Measurements from ENCODE around the gene DEXI. TPM values are rescaled to one million over a fixed set of nuclear protein-coding genes. Genes with fewer than 3 reads are reported as not detected.

The DEXI gene
- total and polyA plus RNA-seq, 2 of the 13 experiments (the other 11 are each of a cell fraction or from before 2014, with no cell fraction given), result 51.5 to 70.4 TPM

GRCh38 chr16:10918294-10919002, 23.8 kb downstream of the DEXI start (continued):
- no peak for TF ChIP-seq PCBP2 (optimal IDR thresholded peaks at IDR 0.05; ENCODE audit: low read depth, low read length, poor library complexity, severe bottlenecking)
- no peak for TF ChIP-seq SATB2 (CRISPR knock-in tag; IDR thresholded peaks at IDR 0.05)
- no peak for TF ChIP-seq ZNF75D (CRISPR knock-in tag; IDR thresholded peaks at IDR 0.05; ENCODE audit: borderline replicate concordance)
- TF ChIP-seq NFKB2 (CRISPR knock-in tag; IDR thresholded peaks at IDR 0.05; ENCODE audit: borderline replicate concordance), result no peak; the same call in 1 of the 2 replicates
- no peak for TF ChIP-seq SRF (IDR thresholded peaks at IDR 0.05; ENCODE audit: low read depth, low read length)
- peak; percentile 39; the same call in 1 of the 2 replicates for TF ChIP-seq FOXO1 (CRISPR knock-in tag; IDR thresholded peaks at IDR 0.05)
- 0 out of 2 replicates have a peak, but pooled peaks have one; percentile 34 for TF ChIP-seq ZNF839 (CRISPR knock-in tag; IDR thresholded peaks at IDR 0.05; ENCODE audit: borderline replicate concordance)
- TF ChIP-seq PHF20 (CRISPR knock-in tag; IDR thresholded peaks at IDR 0.05), result no peak
- TF ChIP-seq TRIM24 (CRISPR knock-in tag; IDR thresholded peaks at IDR 0.05), result no peak
- no peak for TF ChIP-seq ZNF724P (CRISPR knock-in tag; IDR thresholded peaks at IDR 0.05; ENCODE audit: borderline replicate concordance)
- peak; percentile 69 for TF ChIP-seq HOXA3 (CRISPR knock-in tag; IDR thresholded peaks at IDR 0.05)
- TF ChIP-seq, protein P1, sequence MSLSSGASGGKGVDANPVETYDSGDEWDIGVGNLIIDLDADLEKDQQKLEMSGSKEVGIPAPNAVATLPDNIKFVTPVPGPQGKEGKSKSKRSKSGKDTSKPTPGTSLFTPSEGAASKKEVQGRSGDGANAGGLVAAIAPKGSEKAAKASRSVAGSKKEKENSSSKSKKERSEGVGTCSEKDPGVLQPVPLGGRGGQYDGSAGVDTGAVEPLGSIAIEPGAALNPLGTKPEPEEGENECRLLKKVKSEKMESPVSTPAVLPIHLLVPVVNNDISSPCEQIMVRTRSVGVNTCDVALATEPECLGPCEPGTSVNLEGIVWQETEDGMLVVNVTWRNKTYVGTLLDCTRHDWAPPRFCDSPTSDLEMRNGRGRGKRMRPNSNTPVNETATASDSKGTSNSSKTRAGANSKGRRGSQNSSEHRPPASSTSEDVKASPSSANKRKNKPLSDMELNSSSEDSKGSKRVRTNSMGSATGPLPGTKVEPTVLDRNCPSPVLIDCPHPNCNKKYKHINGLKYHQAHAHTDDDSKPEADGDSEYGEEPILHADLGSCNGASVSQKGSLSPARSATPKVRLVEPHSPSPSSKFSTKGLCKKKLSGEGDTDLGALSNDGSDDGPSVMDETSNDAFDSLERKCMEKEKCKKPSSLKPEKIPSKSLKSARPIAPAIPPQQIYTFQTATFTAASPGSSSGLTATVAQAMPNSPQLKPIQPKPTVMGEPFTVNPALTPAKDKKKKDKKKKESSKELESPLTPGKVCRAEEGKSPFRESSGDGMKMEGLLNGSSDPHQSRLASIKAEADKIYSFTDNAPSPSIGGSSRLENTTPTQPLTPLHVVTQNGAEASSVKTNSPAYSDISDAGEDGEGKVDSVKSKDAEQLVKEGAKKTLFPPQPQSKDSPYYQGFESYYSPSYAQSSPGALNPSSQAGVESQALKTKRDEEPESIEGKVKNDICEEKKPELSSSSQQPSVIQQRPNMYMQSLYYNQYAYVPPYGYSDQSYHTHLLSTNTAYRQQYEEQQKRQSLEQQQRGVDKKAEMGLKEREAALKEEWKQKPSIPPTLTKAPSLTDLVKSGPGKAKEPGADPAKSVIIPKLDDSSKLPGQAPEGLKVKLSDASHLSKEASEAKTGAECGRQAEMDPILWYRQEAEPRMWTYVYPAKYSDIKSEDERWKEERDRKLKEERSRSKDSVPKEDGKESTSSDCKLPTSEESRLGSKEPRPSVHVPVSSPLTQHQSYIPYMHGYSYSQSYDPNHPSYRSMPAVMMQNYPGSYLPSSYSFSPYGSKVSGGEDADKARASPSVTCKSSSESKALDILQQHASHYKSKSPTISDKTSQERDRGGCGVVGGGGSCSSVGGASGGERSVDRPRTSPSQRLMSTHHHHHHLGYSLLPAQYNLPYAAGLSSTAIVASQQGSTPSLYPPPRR (CRISPR knock-in tag; IDR thresholded peaks at IDR 0.05; ENCODE audit: borderline replicate concordance), result 0 out of 2 replicates have a peak, but pooled peaks have one; percentile 32
- TF ChIP-seq ZNF317 (CRISPR knock-in tag; IDR thresholded peaks at IDR 0.05), result no peak
- TF ChIP-seq, protein P2, sequence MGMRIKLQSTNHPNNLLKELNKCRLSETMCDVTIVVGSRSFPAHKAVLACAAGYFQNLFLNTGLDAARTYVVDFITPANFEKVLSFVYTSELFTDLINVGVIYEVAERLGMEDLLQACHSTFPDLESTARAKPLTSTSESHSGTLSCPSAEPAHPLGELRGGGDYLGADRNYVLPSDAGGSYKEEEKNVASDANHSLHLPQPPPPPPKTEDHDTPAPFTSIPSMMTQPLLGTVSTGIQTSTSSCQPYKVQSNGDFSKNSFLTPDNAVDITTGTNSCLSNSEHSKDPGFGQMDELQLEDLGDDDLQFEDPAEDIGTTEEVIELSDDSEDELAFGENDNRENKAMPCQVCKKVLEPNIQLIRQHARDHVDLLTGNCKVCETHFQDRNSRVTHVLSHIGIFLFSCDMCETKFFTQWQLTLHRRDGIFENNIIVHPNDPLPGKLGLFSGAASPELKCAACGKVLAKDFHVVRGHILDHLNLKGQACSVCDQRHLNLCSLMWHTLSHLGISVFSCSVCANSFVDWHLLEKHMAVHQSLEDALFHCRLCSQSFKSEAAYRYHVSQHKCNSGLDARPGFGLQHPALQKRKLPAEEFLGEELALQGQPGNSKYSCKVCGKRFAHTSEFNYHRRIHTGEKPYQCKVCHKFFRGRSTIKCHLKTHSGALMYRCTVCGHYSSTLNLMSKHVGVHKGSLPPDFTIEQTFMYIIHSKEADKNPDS (CRISPR knock-in tag; IDR thresholded peaks at IDR 0.05), result no peak
- TF ChIP-seq U2AF2 (IDR thresholded peaks at IDR 0.05; ENCODE audit: low read depth, low read length), result no peak
- no peak for TF ChIP-seq ZNF792 (CRISPR knock-in tag; IDR thresholded peaks at IDR 0.05)
- TF ChIP-seq ZNF224 (CRISPR knock-in tag; IDR thresholded peaks at IDR 0.05), result no peak
- no peak for TF ChIP-seq JDP2 (CRISPR knock-in tag; IDR thresholded peaks at IDR 0.05; ENCODE audit: borderline replicate concordance)
- TF ChIP-seq ATF4 (CRISPR knock-in tag; IDR thresholded peaks at IDR 0.05), result no peak
- TF ChIP-seq ZNF83 (CRISPR knock-in tag; IDR thresholded peaks at IDR 0.05; ENCODE audit: borderline replicate concordance), result no peak
- TF ChIP-seq ZNF788 (CRISPR knock-in tag; IDR thresholded peaks at IDR 0.05; ENCODE audit: borderline replicate concordance), result no peak; the same call in 1 of the 2 replicates
- TF ChIP-seq NFE2L2 (IDR thresholded peaks at IDR 0.05; ENCODE audit: low read length), result no peak
- no peak for TF ChIP-seq HMGA1 (CRISPR knock-in tag; conservative IDR thresholded peaks at IDR 0.05)
